SHP77 (cell line): ENCODE results near the gene OGFR.

Experiments used
- DNase-seq, 2 experiments: peaks; one replicate each; lab custom pipeline; 2025; lab: John Stamatoyannopoulos, UW

Gene OGFR

DNA sequence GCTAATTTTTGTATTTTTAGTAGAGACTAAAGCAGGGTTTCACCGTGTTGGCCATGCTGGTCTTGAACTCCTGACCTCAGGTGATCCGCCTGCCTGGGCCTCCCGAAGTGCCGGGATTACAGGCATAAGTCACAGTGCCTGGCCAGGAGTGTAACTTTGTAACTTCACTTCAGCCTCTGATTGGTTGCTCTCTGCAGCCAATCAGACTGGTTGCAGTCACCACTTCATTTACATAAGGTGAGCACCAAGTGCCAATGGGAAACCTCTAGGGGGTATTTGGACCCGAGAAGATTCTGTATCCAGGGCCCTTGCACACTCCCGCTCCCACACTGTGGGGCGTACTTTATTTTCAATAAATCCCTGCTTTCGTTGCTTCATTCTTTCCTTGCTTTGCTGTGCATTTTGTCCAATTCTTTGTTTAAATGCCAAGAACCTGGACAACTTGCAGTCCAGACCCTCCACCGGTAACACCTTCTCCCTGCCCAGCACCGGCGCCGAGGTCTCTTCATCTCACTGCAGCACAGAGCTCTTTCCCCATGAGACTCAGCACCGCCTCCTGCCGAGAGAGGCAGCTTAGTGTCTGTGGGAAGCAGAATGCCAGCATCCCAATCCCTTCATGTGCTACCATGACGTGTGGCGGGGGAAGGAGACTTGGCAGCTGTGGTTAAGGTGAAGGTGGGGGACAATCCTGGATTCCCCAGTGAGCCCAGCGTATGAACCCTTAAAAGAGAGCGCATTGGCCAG lies 22.3 kb upstream of the OGFR start:
- peak in 1 of 2 experiments; percentile 51 for DNase-seq

DNA sequence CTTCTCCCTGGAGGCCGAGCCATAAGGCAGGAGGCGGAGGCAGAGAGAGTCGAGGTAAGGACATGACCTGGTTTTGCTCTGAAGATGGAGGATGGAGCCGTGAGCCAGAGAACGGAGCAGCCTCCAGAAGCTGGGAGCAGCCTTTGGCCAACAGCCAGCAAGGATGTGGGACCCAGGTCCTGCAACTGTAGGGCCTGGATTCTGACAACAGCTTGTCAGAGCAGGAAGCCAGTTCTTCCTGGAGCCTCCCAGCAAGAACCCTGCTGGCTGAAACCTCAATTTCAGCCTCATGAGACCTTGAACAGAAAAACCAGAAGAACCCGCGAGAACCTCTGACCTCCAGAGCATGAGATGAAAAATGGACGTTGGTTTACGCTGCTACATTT lies 21.7 kb upstream of the OGFR start:
- no peak for DNase-seq

GRCh38 chr20:62784497-62784896 lies 20.1 kb upstream of the OGFR start:
- no peak for DNase-seq

DNA sequence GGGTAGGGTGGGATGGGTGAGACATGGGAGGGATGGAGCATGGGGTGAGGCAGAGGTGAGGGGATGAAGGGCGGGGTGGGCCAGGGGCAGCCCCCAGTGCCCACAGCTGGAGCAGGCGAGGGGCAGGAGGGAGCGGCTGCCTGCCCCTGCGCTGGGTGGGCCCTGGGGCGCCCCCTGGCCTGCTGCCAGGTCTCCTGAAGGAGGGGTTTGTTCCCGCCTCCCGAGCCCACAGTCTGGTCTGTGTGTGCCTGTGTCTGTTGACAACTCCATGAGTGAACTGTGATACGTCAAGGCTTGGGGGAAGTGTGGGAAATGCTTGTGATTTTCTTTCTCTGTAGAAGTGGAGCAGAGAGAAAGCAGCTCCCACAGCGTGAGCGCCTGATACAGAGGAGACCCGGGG lies 19.2 kb upstream of the OGFR start:
- no peak for DNase-seq

- DNase-seq = peak in 1 of 2 experiments; percentile 32
Observed at GRCh38 chr20:62786157-62786556, 18.5 kb upstream of the OGFR start.

DNA sequence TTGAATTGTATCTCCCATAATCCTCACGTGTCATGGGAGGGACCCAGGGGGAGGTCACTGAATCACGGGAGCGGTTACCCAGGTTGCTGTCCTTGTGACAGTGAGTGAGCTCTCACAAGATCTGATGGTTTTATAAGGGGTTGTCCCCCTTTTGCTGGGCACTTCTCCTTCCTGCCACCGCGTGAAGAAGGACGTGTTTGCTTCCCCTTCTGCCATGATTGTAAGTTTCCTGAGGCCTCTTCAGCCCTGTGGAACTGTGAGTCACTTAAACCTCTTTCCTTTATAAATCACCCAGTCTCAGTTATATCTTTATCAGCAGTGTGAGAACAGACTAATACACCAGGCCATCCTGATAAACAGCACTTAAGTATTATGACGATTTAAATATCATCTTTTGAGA lies 17.3 kb upstream of the OGFR start:
- no peak for DNase-seq

GRCh38 chr20:62787866-62788265 lies 16.8 kb upstream of the OGFR start:
- no peak for DNase-seq

GRCh38 chr20:62788607-62789006 lies 16.0 kb upstream of the OGFR start:
- DNase-seq = no peak

- DNase-seq = no peak
Observed at GRCh38 chr20:62790075-62790474, 14.6 kb upstream of the OGFR start.

DNA sequence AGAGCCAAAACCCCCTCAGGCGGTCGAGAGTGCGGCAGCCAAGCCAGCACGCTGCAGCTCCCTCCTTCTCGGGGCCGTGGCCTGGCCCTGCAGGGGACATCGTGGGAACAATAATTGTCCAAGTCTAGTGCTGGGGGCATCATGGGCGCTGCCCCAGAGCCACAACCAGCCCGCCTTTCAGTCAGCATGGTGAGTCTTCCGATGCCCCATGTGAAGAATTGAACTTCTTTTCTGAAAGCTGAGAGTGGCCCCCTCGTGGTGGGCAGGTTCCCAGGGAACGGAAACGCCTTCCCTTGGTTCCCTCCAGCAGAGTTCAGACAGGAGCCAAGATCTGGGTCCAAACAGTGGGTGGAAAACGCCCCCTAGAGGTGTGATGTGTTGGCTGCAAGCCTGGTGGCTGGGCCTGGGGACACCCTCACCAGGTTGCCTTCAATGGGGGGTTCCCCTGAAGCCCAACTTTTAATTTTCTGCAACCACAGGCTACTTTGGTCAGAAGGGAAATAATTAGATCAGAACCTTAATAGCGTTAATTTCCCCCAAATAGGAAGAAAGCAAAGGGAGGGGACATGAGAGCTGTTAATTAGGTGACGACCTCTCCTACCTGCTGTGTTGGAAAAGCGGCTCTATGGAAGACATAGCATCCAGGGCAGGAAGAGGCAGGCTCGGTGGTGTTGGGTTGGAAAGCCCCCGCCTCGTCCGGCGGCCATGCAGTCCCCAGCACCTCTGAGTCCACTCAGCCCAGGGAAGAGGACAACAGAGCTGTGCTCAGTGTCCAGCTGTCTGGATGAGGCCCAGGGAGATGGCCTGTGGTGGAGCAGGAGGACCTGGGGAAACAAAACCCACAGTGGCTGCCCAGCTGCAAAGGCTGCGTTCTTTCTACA lies 13.1 kb upstream of the OGFR start:
- DNase-seq = peak; percentile 96 to 97

- DNase-seq = no peak
Observed at GRCh38 chr20:62792182-62792939, 12.3 kb upstream of the OGFR start.

DNA sequence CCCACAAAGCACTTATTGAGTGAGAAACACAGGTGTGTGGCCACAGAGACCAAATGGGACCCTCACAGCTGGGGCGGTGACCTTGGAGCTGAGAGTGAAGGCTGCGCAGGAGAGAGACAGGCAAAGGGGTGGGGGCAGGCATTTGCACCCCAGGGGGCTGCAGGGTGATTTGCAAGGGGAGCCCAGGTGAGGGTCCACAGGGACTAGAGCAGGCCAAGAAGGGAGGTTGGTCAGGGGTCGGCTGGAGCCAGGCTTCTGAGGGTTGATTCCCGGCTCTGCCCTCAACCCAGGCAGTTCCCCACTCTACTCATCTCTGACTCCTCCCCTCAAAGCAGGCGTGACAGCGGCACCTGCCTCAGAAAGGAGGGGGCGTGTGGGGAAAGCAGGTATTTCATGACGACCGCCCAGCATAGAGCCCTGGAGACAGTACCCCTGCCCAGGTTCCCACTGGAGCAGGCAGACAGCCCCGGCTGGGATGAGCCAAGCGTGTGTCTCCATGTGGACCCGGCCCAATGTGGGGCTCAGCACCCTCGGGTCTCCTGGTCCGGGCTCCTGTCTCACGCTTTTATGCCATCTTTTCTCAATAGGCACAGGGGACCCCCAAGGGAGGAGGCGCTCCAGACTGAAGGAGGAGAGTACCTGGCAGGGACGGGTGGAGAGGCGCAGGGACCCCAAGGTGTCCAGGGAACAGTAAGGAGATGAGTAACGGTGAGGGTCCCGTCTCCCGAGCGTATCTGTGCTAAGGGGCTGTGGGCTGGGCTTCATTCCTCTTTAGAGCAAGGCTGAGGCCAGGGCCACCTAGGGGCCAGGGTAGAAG lies 11.5 kb upstream of the OGFR start:
- DNase-seq = no peak

GRCh38 chr20:62793757-62794006 lies 11.0 kb upstream of the OGFR start:
- DNase-seq = no peak

GRCh38 chr20:62794007-62794724 lies 10.5 kb upstream of the OGFR start:
- DNase-seq = peak; percentile 94 to 96

GRCh38 chr20:62795023-62795761 lies 9.4 kb upstream of the OGFR start:
- peak; percentile 84 to 87 for DNase-seq

DNA sequence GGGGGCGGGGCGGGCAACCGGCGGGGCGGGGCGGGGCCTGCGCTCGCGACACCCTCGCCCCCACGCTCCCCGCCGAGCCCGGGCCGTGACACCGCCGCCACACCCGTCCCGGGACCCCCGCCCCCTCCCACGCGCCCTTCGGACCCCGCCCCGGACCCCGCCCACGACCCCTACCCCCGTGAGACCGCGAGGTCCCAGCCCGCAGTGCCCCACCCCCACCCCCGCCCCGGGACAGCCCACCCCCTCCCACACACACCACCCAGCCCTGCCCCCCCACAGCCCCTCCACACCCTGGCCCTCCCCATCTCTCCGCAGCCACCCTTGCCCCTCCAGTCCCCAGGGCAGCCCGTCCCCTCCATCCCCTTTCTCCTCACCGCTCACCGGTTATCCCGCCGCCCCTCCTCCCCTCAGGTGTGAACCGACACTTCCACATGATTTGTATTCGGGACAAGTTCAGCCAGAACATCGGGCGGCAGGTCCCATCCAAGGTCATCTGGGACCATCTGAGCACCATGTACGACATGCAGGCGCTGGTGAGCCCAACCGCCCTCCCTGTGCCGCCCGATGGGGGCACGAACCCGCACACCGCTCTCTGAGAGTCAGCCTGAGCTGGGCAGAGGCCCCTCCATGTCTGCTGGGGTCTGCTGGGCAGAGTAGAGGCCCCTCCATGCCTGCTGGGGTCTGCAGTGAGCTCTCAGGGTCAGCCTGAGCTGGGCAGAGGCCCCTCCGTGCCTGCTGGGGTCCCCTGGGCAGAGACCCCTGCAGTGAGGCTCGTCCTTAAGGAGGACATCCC lies 7.7 kb upstream of the OGFR start:
- no peak for DNase-seq

GRCh38 chr20:62797671-62798532 lies 6.7 kb upstream of the OGFR start:
- DNase-seq = no peak

DNA sequence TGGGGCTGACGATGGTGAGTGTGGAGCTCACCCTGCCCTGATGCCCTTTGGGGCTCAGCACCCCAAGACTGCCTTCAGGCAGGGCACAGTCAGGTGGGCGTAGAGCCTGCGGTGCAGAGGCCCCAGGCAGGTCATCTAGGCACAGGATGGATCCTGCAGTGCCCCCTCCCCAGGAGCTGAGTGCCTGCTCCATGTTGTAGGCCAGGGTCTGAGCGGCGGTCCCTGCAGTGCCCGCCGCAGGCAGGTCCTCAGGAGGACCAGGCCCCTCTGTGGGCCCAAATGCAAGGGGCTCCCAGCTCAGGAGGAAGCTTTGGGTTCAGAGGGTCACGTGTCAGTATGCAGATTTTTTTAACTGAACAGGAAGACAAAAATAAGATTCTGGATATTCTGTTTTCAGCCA lies 5.6 kb upstream of the OGFR start:
- no peak for DNase-seq

DNA sequence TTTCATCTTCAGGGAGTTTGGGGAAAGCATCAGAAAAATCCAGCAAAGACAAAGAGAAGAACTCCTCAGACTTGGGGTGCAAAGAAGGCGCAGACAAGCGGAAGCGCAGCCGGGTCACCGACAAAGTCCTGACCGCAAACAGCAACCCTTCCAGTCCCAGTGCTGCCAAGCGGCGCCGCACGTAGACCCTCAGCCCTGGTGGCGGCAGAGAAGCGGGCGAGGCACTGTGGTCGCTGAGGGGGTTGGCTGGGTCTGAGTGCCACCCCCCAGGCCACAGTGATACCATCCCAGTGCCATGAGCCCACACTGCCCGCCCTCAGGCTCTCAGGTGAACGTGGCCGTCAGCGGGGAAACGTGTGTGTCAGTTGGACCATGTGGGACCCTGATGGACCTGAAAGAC lies 5.2 kb upstream of the OGFR start:
- DNase-seq = no peak
